GM12864 (cell line): ENCODE measurements around the gene CISD3.

Source experiments
- DNase-seq: peaks from one replicate; pipeline ENCODE4 v3.0.0-alpha.2; 2011; ENCODE audit warnings: low read depth
- H3K4me3 ChIP-seq: 2 replicates; pipeline ENCODE4 v1.5.1; 2011; ENCODE audit warnings: mild to moderate bottlenecking, low read depth, low read length, control low read depth
- TF ChIP-seq, protein P1 (sequence below): IDR thresholded peaks from 2 replicates; pipeline ENCODE4 v1.5.1; 2011; ENCODE audit warnings: low read depth, mild to moderate bottlenecking, moderate library complexity, low read length, control low read depth, inconsistent platforms; ENCODE audit errors: missing control alignments

CISD3 gene

GRCh38 chr17:38750044-38750311 lies 19.8 kb downstream of the CISD3 start:
- H3K4me3 ChIP-seq: peak overlapping the region; percentile 70
- DNase-seq: no peak
- TF ChIP-seq, protein P1, sequence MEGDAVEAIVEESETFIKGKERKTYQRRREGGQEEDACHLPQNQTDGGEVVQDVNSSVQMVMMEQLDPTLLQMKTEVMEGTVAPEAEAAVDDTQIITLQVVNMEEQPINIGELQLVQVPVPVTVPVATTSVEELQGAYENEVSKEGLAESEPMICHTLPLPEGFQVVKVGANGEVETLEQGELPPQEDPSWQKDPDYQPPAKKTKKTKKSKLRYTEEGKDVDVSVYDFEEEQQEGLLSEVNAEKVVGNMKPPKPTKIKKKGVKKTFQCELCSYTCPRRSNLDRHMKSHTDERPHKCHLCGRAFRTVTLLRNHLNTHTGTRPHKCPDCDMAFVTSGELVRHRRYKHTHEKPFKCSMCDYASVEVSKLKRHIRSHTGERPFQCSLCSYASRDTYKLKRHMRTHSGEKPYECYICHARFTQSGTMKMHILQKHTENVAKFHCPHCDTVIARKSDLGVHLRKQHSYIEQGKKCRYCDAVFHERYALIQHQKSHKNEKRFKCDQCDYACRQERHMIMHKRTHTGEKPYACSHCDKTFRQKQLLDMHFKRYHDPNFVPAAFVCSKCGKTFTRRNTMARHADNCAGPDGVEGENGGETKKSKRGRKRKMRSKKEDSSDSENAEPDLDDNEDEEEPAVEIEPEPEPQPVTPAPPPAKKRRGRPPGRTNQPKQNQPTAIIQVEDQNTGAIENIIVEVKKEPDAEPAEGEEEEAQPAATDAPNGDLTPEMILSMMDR: no peak

GRCh38 chr17:38750312-38751121 lies 20.4 kb downstream of the CISD3 start:
- TF ChIP-seq, protein P1: no peak
- no peak for DNase-seq
- H3K4me3 ChIP-seq: peak overlapping the region; percentile 86

DNA sequence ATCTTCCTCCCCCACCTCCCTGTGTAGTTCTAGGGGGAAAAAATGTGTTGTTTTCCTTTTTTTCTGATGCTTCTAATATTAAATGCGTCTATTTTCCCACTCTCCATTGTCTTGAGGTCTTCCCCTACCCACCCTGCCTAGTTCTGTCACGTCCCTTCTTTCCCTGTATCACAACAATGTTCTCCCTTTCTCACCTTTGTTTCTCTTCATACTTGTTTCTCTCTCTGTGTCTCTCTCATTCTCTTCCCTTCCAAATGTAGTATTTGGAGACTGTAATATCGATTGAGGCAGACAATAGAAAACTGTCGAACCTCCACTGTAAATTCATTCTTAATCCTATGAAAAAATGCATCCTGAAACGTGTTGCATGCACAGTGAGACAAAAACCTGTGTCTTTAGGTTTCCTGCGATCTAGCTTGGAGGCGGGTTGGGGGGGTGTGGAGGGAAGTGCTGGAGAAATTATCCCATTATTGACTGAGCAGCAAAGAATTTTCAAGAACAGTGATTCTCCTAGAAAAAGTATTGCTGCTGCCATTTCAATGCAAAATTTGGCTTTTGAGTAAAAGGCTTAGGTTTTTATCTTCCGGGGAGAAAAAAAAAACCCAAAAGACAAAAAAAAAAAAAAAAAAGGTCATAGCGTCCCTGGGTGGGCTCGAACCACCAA lies 21.1 kb downstream of the CISD3 start:
- peak overlapping the region; percentile 86 for H3K4me3 ChIP-seq
- DNase-seq: no peak
- TF ChIP-seq, protein P1: no peak

DNA sequence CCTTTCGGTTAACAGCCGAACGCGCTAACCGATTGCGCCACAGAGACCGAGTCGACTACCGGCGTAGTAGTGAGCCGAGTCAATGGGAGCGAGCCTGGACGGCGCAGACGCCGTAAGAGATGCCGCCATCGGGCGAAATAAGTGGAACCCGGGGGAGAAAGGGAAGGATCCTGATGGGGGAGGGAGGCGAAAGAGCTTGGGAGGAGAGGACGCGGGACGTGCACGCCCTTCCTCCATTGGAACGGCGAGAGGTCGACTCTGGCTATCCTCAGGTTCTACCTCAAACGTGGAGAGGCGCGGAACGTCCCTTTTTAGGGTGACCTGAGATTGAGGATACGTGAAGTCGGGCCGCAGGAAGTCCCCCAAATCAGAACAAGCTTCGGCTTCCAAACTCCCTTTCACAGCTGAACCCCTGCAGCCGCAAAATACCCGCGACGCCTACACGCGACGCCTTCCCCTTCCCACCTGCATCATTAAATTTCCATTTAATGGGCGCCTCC lies 21.7 kb downstream of the CISD3 start:
- H3K4me3 ChIP-seq: peak overlapping the region; percentile 86
- TF ChIP-seq, protein P1: no peak
- no peak for DNase-seq

GRCh38 chr17:38752308-38753070 lies 22.3 kb downstream of the CISD3 start, which contains the start of gene PSMB3:
TSS of gene PSMB3 (plus strand) at chr17:38752741. CDS start at chr17:38752827, 86 bp downstream.
- peak; percentile 100 for DNase-seq
- TF ChIP-seq, protein P1: no peak
- H3K4me3 ChIP-seq: peak within 1 kb of the TSS; percentile 86

DNA sequence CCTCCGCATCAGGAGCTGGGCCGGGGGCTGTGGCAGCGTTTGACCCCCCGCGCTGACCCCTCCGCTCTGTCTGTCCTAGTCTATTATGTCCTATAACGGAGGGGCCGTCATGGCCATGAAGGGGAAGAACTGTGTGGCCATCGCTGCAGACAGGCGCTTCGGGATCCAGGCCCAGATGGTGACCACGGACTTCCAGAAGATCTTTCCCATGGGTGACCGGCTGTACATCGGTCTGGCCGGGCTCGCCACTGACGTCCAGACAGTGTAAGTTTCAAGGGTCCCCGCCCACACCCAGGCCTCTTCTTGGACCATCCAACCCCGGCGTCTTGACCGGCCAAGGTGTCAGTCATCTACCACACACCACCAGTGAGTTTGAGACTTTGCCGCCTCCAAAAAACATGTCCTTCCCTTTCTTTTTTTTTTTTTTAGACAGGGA lies 22.9 kb downstream of the CISD3 start:
- peak overlapping the region; percentile 86 for H3K4me3 ChIP-seq
- TF ChIP-seq, protein P1: no peak
- DNase-seq: no peak
